Mesothelial cell of epicardium (in vitro differentiated cells): ENCODE results near the gene C3. TPM values are rescaled to one million over a fixed set of nuclear protein-coding genes. Genes with fewer than 3 reads are reported as not detected.

ENCODE experiments used
- DNase-seq, 2 experiments: peaks; one replicate each; pipeline ENCODE4 v3.0.0; 2021; ENCODE audit warnings: low spot score in 2 of 2; ENCODE audit not compliant: unreplicated experiment in 2 of 2
- H3K27ac Mint-ChIP-seq: 2 replicates; pipeline ENCODE4 v1.8.0; 2021; ENCODE audit warnings: mixed read lengths
- H3K27me3 Mint-ChIP-seq: 2 replicates; pipeline ENCODE4 v1.8.0; 2021; ENCODE audit warnings: low read depth, mixed read lengths
- H3K36me3 Mint-ChIP-seq: 2 replicates; pipeline ENCODE4 v1.8.0; 2021; ENCODE audit warnings: mixed read lengths
- H3K4me1 Mint-ChIP-seq: 2 replicates; pipeline ENCODE4 v1.8.0; 2021; ENCODE audit warnings: mixed read lengths
- H3K4me3 Mint-ChIP-seq: 2 replicates; pipeline ENCODE4 v1.8.0; 2021; ENCODE audit warnings: mild to moderate bottlenecking, moderate library complexity, mixed read lengths
- H3K9me3 Mint-ChIP-seq: 2 replicates; pipeline ENCODE4 v1.8.0; 2021; ENCODE audit warnings: mixed read lengths
- total RNA-seq: library from RNA; stranded (reverse); gene quantifications from 3 replicates; pipeline ENCODE4 v1.2.1, GENCODE V29; 2021
- TF ChIP-seq, protein P1 (sequence below): fragments of 200-600 bp; sonication (generic); IDR thresholded peaks from one replicate; pipeline ENCODE4 v1.5.0; 2021; ENCODE audit warnings: antibody characterized with exemption; ENCODE audit not compliant: unreplicated experiment

C3 gene
- total RNA-seq, 1 donor from 2014 or later: 24.5 TPM

DNA sequence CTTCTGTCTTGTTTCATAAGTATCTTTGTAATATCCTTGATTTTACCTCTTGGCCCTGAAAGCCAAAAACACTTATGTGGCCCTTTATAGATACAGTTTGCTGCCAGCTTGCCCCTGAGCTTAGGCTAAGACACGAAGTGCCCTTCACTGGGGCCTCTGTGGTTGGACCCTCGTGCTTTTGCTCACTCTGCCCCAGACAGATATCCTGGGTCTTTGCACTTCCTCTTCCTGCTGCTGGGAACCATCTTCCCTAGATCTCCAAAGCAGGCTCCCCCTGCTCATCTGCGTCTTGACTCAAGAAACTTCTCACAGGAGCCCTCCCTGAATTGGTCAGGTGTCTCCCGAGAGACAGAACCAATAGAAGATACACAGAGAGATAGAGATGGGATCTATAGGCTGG lies 48.5 kb downstream of the C3 start:
- DNase-seq: no peak
- Mint-ChIP-seq H3K4me1 (peaks cover 2% of the 10 kb centered on the region), H3K4me3 (no peak overlapping the region), H3K27me3 (no peaks in the 10 kb centered on the region), H3K27ac (no peak overlapping the region), H3K36me3 (no peaks in the 10 kb centered on the region), H3K9me3 (peaks cover 4% of the 10 kb centered on the region)
- TF ChIP-seq, protein P1, sequence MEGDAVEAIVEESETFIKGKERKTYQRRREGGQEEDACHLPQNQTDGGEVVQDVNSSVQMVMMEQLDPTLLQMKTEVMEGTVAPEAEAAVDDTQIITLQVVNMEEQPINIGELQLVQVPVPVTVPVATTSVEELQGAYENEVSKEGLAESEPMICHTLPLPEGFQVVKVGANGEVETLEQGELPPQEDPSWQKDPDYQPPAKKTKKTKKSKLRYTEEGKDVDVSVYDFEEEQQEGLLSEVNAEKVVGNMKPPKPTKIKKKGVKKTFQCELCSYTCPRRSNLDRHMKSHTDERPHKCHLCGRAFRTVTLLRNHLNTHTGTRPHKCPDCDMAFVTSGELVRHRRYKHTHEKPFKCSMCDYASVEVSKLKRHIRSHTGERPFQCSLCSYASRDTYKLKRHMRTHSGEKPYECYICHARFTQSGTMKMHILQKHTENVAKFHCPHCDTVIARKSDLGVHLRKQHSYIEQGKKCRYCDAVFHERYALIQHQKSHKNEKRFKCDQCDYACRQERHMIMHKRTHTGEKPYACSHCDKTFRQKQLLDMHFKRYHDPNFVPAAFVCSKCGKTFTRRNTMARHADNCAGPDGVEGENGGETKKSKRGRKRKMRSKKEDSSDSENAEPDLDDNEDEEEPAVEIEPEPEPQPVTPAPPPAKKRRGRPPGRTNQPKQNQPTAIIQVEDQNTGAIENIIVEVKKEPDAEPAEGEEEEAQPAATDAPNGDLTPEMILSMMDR: no peak

DNA sequence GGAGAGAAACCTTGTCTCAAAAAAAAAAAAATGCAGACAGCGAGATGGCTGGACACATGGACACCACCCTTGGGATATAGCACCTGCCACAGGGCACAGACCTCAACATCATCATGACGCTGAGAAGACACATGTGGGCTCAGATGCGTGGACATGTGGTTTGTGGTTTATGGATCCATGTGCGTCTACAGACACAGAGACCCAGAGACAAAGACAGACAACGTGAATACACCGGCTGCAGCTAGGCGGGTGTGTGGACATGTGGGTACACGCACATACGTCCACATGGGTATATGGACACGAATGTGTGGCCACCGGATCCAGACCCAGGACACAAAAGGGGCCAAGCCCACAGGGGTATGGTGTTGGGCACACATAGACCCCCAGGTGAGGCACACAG lies 51.8 kb downstream of the C3 start:
- no peaks in the 10 kb centered on the region for H3K36me3 Mint-ChIP-seq
- no peaks in the 10 kb centered on the region for H3K4me1 Mint-ChIP-seq
- no peaks in the 10 kb centered on the region for H3K9me3 Mint-ChIP-seq
- no peak overlapping the region for H3K4me3 Mint-ChIP-seq
- TF ChIP-seq, protein P1: no peak
- DNase-seq: no peak
- no peak overlapping the region for H3K27ac Mint-ChIP-seq
- H3K27me3 Mint-ChIP-seq: no peaks in the 10 kb centered on the region

GRCh38 chr19:6667114-6667627 lies 53.3 kb downstream of the C3 start:
- Mint-ChIP-seq H3K9me3 (no peaks in the 10 kb centered on the region), H3K4me3 (no peak overlapping the region), H3K36me3 (no peaks in the 10 kb centered on the region), H3K27me3 (no peaks in the 10 kb centered on the region), H3K4me1 (no peaks in the 10 kb centered on the region), H3K27ac (no peak overlapping the region)
- TF ChIP-seq, protein P1: no peak
- DNase-seq: no peak

GRCh38 chr19:6664916-6665315 lies 55.5 kb downstream of the C3 start:
- Mint-ChIP-seq H3K27me3 (peaks cover 5% of the 10 kb centered on the region), H3K9me3 (no peaks in the 10 kb centered on the region), H3K36me3 (no peaks in the 10 kb centered on the region), H3K4me3 (no peak overlapping the region), H3K27ac (no peak overlapping the region), H3K4me1 (peaks cover 6% of the 10 kb centered on the region)
- no peak for DNase-seq
- TF ChIP-seq, protein P1: no peak

- Mint-ChIP-seq H3K27me3 (peaks cover 9% of the 10 kb centered on the region), H3K36me3 (no peaks in the 10 kb centered on the region), H3K4me3 (no peak overlapping the region), H3K4me1 (peaks cover 6% of the 10 kb centered on the region), H3K9me3 (no peaks in the 10 kb centered on the region), H3K27ac (no peak overlapping the region)
- TF ChIP-seq, protein P1: no peak
- no peak for DNase-seq
Measured at GRCh38 chr19:6663236-6664201, 56.9 kb downstream of the C3 start.
